ENCODE results near the gene ATXN7.

ATXN7 gene

GRCh38 chr3:63981980-63982379 lies 118.3 kb downstream of the ATXN7 start:
- TF ChIP-seq, protein P1, sequence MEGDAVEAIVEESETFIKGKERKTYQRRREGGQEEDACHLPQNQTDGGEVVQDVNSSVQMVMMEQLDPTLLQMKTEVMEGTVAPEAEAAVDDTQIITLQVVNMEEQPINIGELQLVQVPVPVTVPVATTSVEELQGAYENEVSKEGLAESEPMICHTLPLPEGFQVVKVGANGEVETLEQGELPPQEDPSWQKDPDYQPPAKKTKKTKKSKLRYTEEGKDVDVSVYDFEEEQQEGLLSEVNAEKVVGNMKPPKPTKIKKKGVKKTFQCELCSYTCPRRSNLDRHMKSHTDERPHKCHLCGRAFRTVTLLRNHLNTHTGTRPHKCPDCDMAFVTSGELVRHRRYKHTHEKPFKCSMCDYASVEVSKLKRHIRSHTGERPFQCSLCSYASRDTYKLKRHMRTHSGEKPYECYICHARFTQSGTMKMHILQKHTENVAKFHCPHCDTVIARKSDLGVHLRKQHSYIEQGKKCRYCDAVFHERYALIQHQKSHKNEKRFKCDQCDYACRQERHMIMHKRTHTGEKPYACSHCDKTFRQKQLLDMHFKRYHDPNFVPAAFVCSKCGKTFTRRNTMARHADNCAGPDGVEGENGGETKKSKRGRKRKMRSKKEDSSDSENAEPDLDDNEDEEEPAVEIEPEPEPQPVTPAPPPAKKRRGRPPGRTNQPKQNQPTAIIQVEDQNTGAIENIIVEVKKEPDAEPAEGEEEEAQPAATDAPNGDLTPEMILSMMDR (IDR thresholded peaks at IDR 0.05; ENCODE audit: borderline replicate concordance, insufficient read depth, low read depth, low read length), result no peak
- H3K4me3 ChIP-seq (ENCODE audit: low read depth, low read length), result no peak overlapping the region

DNA sequence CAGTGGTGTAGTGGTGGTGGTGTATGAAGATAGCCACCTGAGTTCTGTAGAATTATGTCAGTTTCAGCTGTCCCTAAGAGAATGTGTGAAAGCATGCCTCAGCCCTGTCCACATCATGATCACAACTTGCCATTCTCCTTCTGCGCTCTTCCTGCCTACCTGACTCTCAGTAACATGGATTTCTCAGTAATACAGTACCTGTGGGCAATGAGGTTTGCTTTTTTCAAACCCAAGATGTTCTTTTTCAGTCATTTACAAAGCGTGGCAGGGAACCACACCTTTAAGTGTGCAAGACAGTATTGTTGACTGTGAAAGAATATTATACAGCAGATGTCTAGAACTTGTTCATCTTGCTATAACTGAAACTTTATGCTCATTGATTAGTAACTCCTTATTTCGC lies 120.7 kb downstream of the ATXN7 start:
- TF ChIP-seq, protein P1 (IDR thresholded peaks at IDR 0.05; ENCODE audit: borderline replicate concordance, insufficient read depth, low read depth, low read length), result no peak
- H3K4me3 ChIP-seq (ENCODE audit: low read depth, low read length), result no peak overlapping the region

GRCh38 chr3:63986146-63986545 lies 122.5 kb downstream of the ATXN7 start:
- no peak overlapping the region for H3K4me3 ChIP-seq (ENCODE audit: low read depth, low read length)
- TF ChIP-seq, protein P1 (IDR thresholded peaks at IDR 0.05; ENCODE audit: borderline replicate concordance, insufficient read depth, low read depth, low read length), result no peak

DNA sequence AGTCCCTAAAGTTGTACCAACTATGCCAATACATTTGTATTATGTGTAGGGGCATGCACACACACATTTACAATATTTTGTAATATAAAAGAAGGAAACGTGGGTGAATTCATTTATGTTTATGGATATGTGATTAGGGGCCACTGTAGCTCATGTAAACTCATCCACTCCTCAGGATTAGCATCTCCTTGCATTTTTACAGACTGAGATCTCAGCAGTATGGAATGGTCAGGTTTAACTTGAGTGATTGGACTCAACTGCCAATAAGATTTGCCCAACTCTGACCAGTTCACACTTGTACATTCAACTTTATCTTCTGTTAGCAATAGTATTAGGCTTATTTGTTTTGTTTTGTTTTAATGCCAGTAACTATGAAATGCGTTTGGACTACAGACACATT lies 123.2 kb downstream of the ATXN7 start:
- H3K4me3 ChIP-seq (ENCODE audit: low read depth, low read length), result no peak overlapping the region
- TF ChIP-seq, protein P1 (IDR thresholded peaks at IDR 0.05; ENCODE audit: borderline replicate concordance, insufficient read depth, low read depth, low read length), result no peak

DNA sequence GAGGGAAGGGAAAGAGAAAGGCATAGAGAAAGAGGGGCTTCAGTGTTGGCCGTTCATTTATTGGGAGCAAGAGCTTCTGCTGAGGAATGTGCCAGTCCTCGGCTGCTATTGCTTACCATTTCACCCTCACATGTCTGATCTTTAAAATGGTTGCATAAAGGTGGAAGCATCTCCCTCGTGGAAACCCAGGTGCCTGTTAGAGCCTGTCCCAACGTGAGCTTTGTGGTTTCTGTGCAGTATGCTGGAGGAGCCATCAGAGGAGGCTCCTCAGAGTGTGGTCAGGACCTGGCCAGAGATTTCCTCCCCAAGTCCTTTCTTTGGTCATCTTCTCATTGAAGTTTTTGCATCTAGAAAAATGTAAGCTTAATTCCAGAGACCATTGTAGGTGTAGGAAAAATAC lies 125.3 kb downstream of the ATXN7 start:
- TF ChIP-seq, protein P1 (IDR thresholded peaks at IDR 0.05; ENCODE audit: borderline replicate concordance, insufficient read depth, low read depth, low read length), result no peak
- H3K4me3 ChIP-seq (ENCODE audit: low read depth, low read length), result no peak overlapping the region

DNA sequence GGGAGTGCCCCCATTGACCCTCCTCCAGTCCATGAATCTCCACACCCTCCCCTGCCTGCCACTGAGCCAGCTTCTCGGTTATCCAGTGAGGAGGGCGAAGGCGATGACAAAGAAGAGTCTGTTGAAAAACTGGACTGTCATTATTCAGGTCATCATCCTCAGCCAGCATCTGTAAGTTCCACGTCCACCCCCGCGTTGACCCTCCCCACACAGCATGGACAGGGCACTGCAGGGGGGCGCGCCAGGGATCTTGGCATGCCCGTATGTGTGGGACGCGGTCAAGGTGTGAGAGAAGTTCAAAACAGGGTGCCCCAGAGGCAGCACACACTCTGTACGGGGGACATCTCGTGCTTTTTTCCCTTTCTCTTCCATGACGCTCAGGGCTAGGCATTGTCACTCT lies 126.5 kb downstream of the ATXN7 start:
- TF ChIP-seq, protein P1 (IDR thresholded peaks at IDR 0.05; ENCODE audit: borderline replicate concordance, insufficient read depth, low read depth, low read length), result no peak

DNA sequence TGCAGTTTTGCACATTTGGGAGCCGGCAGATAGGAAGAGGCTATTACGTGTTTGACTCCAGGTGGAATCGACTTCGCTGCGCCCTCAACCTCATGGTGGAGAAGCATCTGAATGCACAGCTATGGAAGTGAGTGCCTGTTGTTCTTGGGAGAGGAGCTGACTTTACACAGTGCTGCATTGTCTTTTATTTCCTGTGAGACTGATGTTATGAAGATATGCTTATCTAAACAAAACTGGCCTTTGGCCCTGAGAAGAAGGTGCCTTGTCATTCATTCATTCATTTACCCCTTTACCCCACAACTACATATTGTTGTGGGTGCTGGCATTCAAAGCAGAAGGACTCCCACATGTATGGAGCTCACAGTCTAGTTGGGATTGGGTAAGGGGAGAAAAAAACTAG lies 127.1 kb downstream of the ATXN7 start:
- TF ChIP-seq, protein P1 (IDR thresholded peaks at IDR 0.05; ENCODE audit: borderline replicate concordance, insufficient read depth, low read depth, low read length), result no peak
- no peak overlapping the region for H3K4me3 ChIP-seq (ENCODE audit: low read depth, low read length)

More for the DNA sequence above, 126.5 kb downstream of the ATXN7 start:
- H3K4me3 ChIP-seq (ENCODE audit: low read depth, low read length), result no peak overlapping the region
